ENCODE results near the gene MAGI3. TPM values are rescaled to one million over a fixed set of nuclear protein-coding genes. Genes with fewer than 3 reads are reported as not detected.

The MAGI3 gene
- total RNA-seq, 1 experiment from 2014 or later, result 27.6 TPM

DNA sequence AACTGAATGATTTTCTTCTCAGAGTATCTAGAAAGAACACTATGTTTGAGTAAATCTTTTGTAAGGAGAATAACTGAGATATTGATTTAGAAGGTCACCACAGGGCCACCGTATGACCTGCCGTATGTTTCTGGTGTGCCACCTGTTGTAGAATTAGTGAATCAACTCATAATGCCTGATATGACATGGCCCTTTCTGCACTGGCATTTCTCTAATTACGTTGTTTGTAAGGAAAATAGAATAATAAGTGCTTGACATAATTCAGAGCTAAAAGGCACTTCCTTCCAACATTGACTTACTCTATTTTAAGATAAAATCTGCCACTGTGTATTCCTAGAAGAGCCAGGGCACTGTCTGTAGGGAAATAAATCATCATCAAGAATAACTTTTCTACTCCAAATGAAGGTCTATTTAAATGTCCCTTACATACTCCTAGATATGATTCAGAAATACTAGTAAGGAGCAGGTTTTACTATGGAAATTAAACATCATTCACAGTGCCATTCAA is 267.3 kb downstream of the MAGI3 start:
- ChIA-PET POLR2A (no interaction called here), CTCF (no interaction called here)
- no peak overlapping the region for H3K4me3 Mint-ChIP-seq (ENCODE audit: unreplicated experiment)
- no peaks in the 10 kb centered on the region for H3K4me1 Mint-ChIP-seq (ENCODE audit: low read depth, unreplicated experiment)
- peaks cover 13% of the 10 kb centered on the region for H3K36me3 Mint-ChIP-seq (ENCODE audit: insufficient read depth, unreplicated experiment)
- TF ChIP-seq, protein P1, sequence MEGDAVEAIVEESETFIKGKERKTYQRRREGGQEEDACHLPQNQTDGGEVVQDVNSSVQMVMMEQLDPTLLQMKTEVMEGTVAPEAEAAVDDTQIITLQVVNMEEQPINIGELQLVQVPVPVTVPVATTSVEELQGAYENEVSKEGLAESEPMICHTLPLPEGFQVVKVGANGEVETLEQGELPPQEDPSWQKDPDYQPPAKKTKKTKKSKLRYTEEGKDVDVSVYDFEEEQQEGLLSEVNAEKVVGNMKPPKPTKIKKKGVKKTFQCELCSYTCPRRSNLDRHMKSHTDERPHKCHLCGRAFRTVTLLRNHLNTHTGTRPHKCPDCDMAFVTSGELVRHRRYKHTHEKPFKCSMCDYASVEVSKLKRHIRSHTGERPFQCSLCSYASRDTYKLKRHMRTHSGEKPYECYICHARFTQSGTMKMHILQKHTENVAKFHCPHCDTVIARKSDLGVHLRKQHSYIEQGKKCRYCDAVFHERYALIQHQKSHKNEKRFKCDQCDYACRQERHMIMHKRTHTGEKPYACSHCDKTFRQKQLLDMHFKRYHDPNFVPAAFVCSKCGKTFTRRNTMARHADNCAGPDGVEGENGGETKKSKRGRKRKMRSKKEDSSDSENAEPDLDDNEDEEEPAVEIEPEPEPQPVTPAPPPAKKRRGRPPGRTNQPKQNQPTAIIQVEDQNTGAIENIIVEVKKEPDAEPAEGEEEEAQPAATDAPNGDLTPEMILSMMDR (IDR thresholded peaks at IDR 0.05; ENCODE audit: insufficient read depth in 1 of 2, low read depth in 1 of 2, low read length in 1 of 2, severe bottlenecking in 1 of 2, unreplicated experiment in 1 of 2), result no peak
- no peaks in the 10 kb centered on the region for H3K9me3 Mint-ChIP-seq (ENCODE audit: unreplicated experiment)
- H3K4me1 ChIP-seq, result no peaks in the 10 kb centered on the region
- BruUV-seq (replicated peaks), result no TSS peak
- no peaks in the 10 kb centered on the region for H3K36me3 ChIP-seq (ENCODE audit: control insufficient read depth, insufficient read depth, low read length)
- H3K9me3 ChIP-seq, result no peaks in the 10 kb centered on the region
- no peak for DNase-seq
- H3K4me3 ChIP-seq (ENCODE audit: low read depth, low read length), result no peak overlapping the region
- H3K27me3 ChIP-seq (replicated peaks; ENCODE audit: control insufficient read depth, insufficient read depth, low read length), result no peaks in the 10 kb centered on the region
- H3K27me3 Mint-ChIP-seq (ENCODE audit: insufficient read depth, unreplicated experiment), result no peaks in the 10 kb centered on the region
- H3K27ac Mint-ChIP-seq (ENCODE audit: unreplicated experiment), result no peak overlapping the region
- intact Hi-C loops (cut with micrococcal nuclease; ENCODE audit: unreplicated experiment), result no loop called here

- DNase-seq, result no peak
- Histone ChIP-seq H3K9me3 (no peaks in the 10 kb centered on the region), H3K27me3 (replicated peaks; ENCODE audit: control insufficient read depth, insufficient read depth, low read length) (no peaks in the 10 kb centered on the region), H3K4me1 (no peaks in the 10 kb centered on the region), H3K4me3 (ENCODE audit: low read depth, low read length) (no peak overlapping the region), H3K36me3 (ENCODE audit: control insufficient read depth, insufficient read depth, low read length) (no peaks in the 10 kb centered on the region)
- Mint-ChIP-seq H3K36me3 (ENCODE audit: insufficient read depth, unreplicated experiment) (peaks cover 13% of the 10 kb centered on the region), H3K4me1 (ENCODE audit: low read depth, unreplicated experiment) (no peaks in the 10 kb centered on the region), H3K9me3 (ENCODE audit: unreplicated experiment) (no peaks in the 10 kb centered on the region), H3K27ac (ENCODE audit: unreplicated experiment) (no peak overlapping the region), H3K4me3 (ENCODE audit: unreplicated experiment) (no peak overlapping the region), H3K27me3 (ENCODE audit: insufficient read depth, unreplicated experiment) (no peaks in the 10 kb centered on the region)
- ChIA-PET POLR2A (no interaction called here), CTCF (no interaction called here)
- TF ChIP-seq, protein P1 (IDR thresholded peaks at IDR 0.05; ENCODE audit: insufficient read depth in 1 of 2, low read depth in 1 of 2, low read length in 1 of 2, severe bottlenecking in 1 of 2, unreplicated experiment in 1 of 2), result no peak
- BruUV-seq (replicated peaks), result no TSS peak
- intact Hi-C loops (cut with micrococcal nuclease; ENCODE audit: unreplicated experiment), result no loop called here
These were observed 268.7 kb downstream of the MAGI3 start for GRCh38 chr1:113659035-113659434.

DNA sequence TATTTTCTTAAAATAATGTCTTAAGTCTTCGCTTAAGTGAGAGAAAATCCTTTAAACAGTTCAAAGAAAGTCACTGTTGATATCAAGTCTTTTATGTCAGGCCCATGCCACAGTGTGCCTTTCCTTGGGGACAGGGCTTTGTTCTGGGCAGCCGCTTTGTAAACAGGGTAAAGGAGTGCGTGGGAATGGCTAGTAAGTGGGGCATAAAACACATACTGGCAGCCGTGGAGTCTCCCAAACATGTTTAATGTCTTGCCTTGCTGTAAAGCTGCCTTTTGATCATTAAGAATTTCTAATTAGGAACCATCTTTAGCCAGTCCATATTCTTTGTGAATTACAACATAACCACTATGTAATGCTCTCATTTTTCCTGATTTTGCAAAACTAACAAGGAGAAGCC is 269.2 kb downstream of the MAGI3 start:
- no peak overlapping the region for H3K4me3 ChIP-seq (ENCODE audit: low read depth, low read length)
- no peaks in the 10 kb centered on the region for H3K4me1 ChIP-seq
- Mint-ChIP-seq H3K4me3 (ENCODE audit: unreplicated experiment) (no peak overlapping the region), H3K4me1 (ENCODE audit: low read depth, unreplicated experiment) (no peaks in the 10 kb centered on the region), H3K36me3 (ENCODE audit: insufficient read depth, unreplicated experiment) (peaks cover 13% of the 10 kb centered on the region), H3K27ac (ENCODE audit: unreplicated experiment) (no peak overlapping the region), H3K27me3 (ENCODE audit: insufficient read depth, unreplicated experiment) (no peaks in the 10 kb centered on the region), H3K9me3 (ENCODE audit: unreplicated experiment) (no peaks in the 10 kb centered on the region)
- DNase-seq, result no peak
- ChIA-PET POLR2A (no interaction called here), CTCF (no interaction called here)
- no peaks in the 10 kb centered on the region for H3K9me3 ChIP-seq
- no peaks in the 10 kb centered on the region for H3K36me3 ChIP-seq (ENCODE audit: control insufficient read depth, insufficient read depth, low read length)
- intact Hi-C loops (cut with micrococcal nuclease; ENCODE audit: unreplicated experiment), result no loop called here
- TF ChIP-seq, protein P1 (IDR thresholded peaks at IDR 0.05; ENCODE audit: insufficient read depth in 1 of 2, low read depth in 1 of 2, low read length in 1 of 2, severe bottlenecking in 1 of 2, unreplicated experiment in 1 of 2), result no peak
- no TSS peak for BruUV-seq (replicated peaks)
- no peaks in the 10 kb centered on the region for H3K27me3 ChIP-seq (replicated peaks; ENCODE audit: control insufficient read depth, insufficient read depth, low read length)
